Measurements from ENCODE around the gene PCTP.

PCTP gene

GRCh38 chr17:55760643-55761355 lies 9.9 kb downstream of the PCTP start:
- DNase-seq = no peak

DNA sequence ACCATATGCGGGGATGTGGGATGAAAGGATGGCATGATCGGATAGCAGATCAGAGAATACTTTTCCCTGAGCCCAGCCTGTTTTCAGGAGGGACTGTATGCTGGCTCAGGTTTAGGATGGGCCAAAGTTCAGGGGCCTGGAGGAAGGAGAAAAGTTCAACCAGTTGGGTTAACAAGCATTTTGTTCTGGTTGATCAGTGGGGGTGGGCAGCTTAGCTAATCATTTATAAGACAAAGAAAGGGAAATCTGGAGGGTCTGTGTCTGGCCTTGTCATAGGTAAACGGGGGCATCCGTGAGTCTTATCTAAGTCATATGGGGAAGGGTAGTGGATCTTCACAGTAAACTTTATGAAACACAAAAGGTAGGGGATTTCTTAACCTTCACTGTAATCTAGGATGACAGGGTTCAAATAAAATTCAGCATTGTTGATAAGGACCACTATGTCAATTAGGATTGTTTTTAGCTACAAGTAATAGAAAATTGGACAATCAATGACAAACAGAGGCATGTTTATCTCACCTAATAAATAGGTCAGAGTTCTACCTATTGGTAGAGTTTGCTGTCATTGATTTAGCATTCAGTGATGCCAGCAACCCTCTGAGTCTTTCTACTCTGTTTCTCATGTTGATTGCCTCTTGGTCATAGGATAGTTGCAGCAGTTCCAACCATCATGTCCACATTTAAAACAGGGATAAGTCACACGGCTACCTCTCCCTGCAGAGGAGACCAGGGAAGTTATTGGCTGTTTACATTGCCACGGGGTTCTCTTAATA lies 11.4 kb downstream of the PCTP start:
- no peak for DNase-seq

GRCh38 chr17:55763856-55764255 lies 13.0 kb downstream of the PCTP start:
- DNase-seq = no peak

GRCh38 chr17:55764610-55765009 lies 13.8 kb downstream of the PCTP start:
- DNase-seq = no peak

DNA sequence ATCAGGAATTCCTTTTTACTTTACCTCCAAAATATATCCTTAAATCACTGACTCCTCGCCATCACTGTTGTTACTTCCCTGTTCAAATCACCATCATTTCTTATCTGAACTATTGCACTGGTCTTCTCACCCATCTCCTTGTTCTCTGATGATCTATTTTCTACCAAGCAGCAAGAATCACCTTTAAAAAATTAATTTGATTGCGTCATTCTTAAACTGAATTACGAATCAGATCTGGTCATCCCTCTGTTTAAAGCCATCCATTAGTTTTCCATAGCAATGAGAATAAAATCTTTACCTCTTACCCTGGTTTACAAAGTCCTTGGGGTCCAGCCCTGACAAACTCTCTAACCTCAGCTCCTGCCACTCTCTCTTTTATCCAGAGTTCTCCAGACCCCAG lies 14.6 kb downstream of the PCTP start:
- no peak for DNase-seq

GRCh38 chr17:55768936-55769624 lies 18.2 kb downstream of the PCTP start:
- no peak for DNase-seq

- DNase-seq = no peak
Measured at GRCh38 chr17:55769625-55770000, 18.8 kb downstream of the PCTP start.

DNA sequence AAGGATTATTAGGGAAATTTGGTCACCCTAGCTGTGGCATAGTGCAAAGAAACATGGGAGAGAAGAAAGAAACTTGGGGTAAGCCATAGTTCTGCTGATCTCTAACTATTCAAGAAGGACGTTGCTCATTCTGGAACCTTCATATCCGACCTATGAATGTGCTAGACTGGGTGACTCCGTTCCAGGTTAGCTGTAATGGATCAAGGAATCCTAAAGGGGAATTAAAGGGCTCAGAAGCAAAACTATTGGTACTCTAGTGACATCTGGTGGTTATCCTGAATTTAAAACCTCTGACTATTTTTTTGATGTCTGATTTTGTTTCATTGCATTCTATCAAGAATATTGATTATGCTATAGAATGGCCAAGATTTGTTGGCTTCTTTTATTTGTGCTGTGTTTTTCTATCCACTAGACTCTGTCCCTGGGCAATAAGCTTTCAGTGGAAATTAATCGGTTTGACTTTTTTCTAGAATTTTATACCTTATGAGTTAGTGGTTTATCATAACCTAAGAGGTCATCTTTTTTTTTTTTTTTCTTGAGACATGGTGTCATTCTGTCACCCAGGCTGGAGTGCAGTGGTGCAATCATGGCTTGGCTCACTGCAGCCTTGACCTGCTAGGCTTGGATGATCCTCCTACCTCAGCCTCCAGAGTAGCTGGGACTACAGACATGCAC lies 19.5 kb downstream of the PCTP start:
- peak; percentile 21 for DNase-seq

DNA sequence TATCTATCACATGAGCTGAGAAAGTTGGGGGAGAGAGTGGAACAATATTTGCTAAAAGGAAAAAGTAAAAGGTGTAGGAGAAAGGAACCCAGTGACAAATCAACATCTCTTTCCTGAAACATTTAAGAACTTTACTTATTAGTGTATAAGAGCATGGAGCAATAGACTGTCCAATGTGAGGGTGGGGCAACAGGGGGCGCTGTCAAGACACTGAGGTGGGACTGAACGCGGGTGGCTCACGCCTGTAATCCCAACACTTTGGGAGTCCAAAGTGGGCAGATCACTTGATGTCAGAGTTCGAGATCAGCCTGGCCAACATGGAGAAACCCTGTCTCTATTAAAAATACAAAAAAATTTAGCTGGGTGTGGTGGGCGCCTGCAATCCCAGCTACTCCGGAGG lies 21.2 kb downstream of the PCTP start:
- no peak for DNase-seq

- DNase-seq = no peak
Measured at GRCh38 chr17:55773671-55774070, 22.8 kb downstream of the PCTP start.

GRCh38 chr17:55774846-55775271 lies 24.0 kb downstream of the PCTP start:
- DNase-seq = no peak

DNA sequence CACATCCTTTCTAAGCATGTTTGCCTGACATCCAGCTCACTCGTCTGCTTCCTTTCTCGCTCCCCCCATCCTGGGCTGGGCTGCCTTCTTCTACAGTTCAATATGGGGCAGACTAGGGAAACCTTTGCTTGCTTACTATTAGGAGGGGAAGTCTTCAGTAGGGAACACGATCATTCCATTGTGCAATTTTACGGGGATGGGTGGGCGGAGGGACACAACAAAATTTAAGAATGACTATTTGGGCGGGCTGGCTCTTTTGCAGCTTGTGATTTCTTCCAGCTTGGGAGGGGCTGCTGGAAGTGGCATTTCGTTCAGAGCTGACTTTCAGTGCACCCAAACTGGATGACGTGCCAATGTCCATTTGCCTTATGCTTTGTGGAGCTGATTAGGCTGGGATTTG lies 25.4 kb downstream of the PCTP start:
- DNase-seq = no peak

DNA sequence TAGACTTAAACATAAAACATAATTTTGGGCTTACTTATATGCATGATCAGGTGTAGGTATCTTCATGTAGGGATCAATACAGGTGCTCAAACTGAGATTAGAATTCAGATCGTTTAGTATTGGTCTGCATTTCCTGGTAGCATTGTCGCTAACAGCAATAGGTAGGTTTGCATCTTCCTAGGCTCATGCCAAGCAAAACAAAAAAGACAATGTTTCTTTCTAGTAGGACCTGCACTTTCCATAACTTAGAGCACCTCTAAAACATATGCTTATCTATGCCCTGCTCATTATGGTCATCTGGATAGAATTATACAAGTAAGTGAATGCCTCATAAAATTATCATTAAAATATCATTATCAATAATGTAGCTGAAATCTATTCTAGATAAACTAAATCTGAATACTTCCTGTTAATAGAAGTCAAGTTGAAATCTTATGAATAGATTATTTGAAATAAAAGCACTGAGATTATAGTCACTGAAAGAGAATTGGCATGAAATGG lies 26.7 kb downstream of the PCTP start:
- no peak for DNase-seq

GRCh38 chr17:55778389-55779118 lies 27.7 kb downstream of the PCTP start:
- no peak for DNase-seq

DNA sequence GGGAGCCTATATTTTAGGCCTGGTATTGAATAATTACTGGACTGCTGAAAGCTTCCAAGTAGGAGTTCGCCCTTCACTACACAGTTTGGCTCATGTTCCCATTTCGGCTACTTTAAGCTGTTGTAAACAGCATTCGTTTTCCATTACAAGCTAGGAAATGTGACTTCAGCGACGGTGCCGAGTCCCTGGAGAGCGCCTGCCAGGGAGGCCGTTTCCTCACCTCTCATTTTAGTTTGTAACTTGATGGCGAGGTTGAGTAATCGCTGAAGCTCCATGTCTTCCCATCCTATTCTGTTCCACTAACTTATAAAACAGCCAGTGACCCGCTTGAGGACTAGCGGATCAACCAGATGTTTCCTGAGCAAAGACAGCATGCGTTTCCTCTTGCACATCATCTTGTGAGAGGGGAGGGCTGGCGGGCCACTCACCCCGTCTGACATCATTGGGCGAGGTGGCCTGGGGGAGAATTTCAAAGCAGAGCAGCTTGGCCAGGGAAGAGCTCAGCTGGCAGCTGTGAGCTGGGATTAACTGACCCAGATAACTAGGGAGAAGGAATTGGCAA lies 32.9 kb downstream of the PCTP start:
- DNase-seq = no peak

DNA sequence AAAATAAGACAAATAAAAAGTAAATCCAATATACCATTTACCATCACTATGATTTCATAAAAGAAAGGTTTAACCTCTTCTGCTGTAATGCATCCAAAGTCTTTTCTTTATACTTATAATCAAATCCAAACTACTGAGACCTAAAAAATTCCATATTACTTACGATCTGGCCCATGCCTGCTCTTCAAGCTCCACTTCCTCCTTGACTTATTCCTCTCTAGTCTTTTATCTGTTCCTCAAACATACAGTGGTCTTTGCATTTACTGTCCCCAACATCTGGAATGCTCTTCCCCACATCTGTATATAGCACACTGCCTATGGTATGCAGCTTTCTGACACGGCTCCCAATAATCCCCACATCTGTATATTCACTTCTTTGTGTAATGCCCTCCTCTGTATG lies 33.8 kb downstream of the PCTP start:
- no peak for DNase-seq

GRCh38 chr17:55785181-55785580 lies 34.3 kb downstream of the PCTP start:
- DNase-seq = no peak

GRCh38 chr17:55793272-55793671 lies 42.4 kb downstream of the PCTP start:
- no peak for DNase-seq

- DNase-seq = no peak
Measured at GRCh38 chr17:55794725-55795482, 44.1 kb downstream of the PCTP start.

DNA sequence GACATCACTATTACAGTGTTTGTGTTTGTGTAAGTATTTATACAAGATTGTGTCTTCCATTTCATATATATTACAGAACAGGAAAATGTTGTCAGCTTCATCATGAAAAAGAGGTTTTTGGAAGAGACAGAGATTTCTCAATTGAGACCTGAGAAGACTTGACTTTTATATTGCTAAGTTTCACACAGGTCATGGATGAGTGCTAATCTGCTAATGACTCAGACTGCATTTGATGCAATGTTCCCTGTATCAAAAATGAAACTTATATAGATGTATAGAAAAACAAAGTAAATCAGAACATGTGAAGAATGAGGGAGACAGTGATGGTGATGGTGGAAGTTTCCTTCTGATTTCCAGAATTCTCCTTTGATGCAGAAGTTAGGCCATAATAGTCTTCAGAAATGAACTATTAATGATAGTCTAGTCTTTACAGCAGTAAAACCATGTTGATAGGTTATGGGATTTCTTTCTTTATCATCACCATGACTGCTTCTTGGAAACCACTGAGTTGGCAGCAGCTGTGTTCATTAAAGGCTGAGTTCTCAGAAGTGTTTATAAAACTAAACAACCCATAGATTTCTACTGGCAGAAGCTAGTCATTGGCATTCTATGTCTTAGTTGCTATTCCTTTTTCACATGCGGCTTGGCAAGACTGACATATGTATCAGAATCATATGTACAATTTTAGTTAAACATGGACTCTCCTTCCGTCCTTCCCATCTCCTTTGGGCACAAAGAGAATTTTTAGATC lies 56.1 kb downstream of the PCTP start:
- DNase-seq = no peak

- DNase-seq = no peak
Measured at GRCh38 chr17:55811536-55811935, 60.7 kb downstream of the PCTP start.
